Left hindlimb (tissue), 1 donor: Measurements from ENCODE around the gene CLDN16.

Source experiments
- DNase-seq: peaks from one replicate; pipeline ENCODE4 v3.0.0-alpha.2; 2018

CLDN16 gene

GRCh38 chr3:190444006-190444405 is 56.0 kb downstream of the CLDN16 start:
- no peak for DNase-seq

- no peak for DNase-seq
These were observed 56.7 kb downstream of the CLDN16 start for GRCh38 chr3:190444576-190445145.

- no peak for DNase-seq
These were observed 58.8 kb downstream of the CLDN16 start for GRCh38 chr3:190446573-190447279.

- no peak for DNase-seq
These were observed 60.3 kb downstream of the CLDN16 start for GRCh38 chr3:190448256-190448655.

GRCh38 chr3:190449801-190450200 is 61.8 kb downstream of the CLDN16 start, which contains the start of gene TMEM207:
TSS of gene TMEM207 (minus strand) at chr3:190449901. CDS start at chr3:190449809, 92 bp downstream.
- DNase-seq: no peak

GRCh38 chr3:190455828-190456227 is 67.9 kb downstream of the CLDN16 start:
- no peak for DNase-seq

GRCh38 chr3:190456770-190457169 is 68.8 kb downstream of the CLDN16 start:
- DNase-seq: no peak

GRCh38 chr3:190458040-190458439 is 70.1 kb downstream of the CLDN16 start:
- DNase-seq: no peak
